Heart left ventricle (tissue), 16 donors: ENCODE results near the gene BIRC7. TPM values are rescaled to one million over a fixed set of nuclear protein-coding genes. Genes with fewer than 3 reads are reported as not detected.

ENCODE experiments used
- ATAC-seq, 4 donors: fragments of 200-7000 bp; cut with Tn5 transposase; one replicate each; pipeline ENCODE4 v1.9.1; 2020 to 2022; ENCODE audit warnings: moderate library complexity in 4 of 4, mild to moderate bottlenecking in 3 of 4, moderate number of reproducible peaks in 1 of 4
- DNase-seq, 5 donors: peaks; one replicate each; pipeline ENCODE4 v3.0.0-alpha.2; 2020
- H3K27ac ChIP-seq, 12 donors: fragments of 200-600 bp; sonication (generic) in 4 of 12; one replicate each; pipeline versions ENCODE4 v1.5.0 to v1.8.0; 2016 to 2022; ENCODE audit warnings: mild to moderate bottlenecking in 2 of 12
- H3K27me3 ChIP-seq, 9 donors: fragments of 200-600 bp; sonication (generic) in 2 of 9; one replicate each; pipeline versions ENCODE4 v1.5.1 to v1.8.0; 2016 to 2022; ENCODE audit warnings: mild to moderate bottlenecking in 3 of 9
- H3K36me3 ChIP-seq, 9 donors: fragments of 200-600 bp; sonication (generic) in 2 of 9; one replicate each; pipeline versions ENCODE4 v1.5.0 to v1.8.0; 2018 to 2022; ENCODE audit warnings: mild to moderate bottlenecking in 2 of 9
- H3K4me1 ChIP-seq, 12 donors: fragments of 200-600 bp; sonication (generic) in 4 of 12; one replicate each; pipeline versions ENCODE4 v1.5.0 to v1.8.0; 2016 to 2022; ENCODE audit warnings: mild to moderate bottlenecking in 3 of 12
- H3K4me3 ChIP-seq, 12 donors: fragments of 200-600 bp; sonication (generic) in 4 of 12; one replicate each; pipeline versions ENCODE4 v1.5.0 to v1.8.0; 2017 to 2022; ENCODE audit warnings: mild to moderate bottlenecking in 9 of 12, moderate library complexity in 4 of 12
- H3K9me3 ChIP-seq, 12 donors: fragments of 200-600 bp; sonication (generic) in 4 of 12; one replicate each; pipeline versions ENCODE4 v1.5.0 to v1.8.0; 2016 to 2022; ENCODE audit warnings: mild to moderate bottlenecking in 1 of 12
- POLR2A ChIP-seq, 2 donors: fragments of 450-650 bp; IDR thresholded peaks; one replicate each; pipeline ENCODE4 v1.6.1; 2017; ENCODE audit warnings: antibody characterized with exemption in 2 of 2, mild to moderate bottlenecking in 2 of 2, moderate library complexity in 2 of 2
- WGBS, 4 donors: extraction: QIAGEN DNeasy Blood & Tissue Kit in 2 of 4; methylation state at CpG; one replicate each; pipeline versions ENCODE4 v1.1.5 to v1.1.7; 2013 to 2018; 5-methylcytosine and 5-hydroxymethylcytosine counted together
- intact Hi-C, 10 donors: fragments of 100-400 bp; cut with DNase I; formaldehyde crosslinking; loops; one replicate each; pipeline versions ENCODE4 v1.11.1 to v1.14.2; 2022
- polyA plus RNA-seq, 2 donors: library from polyadenylated mRNA; stranded (reverse); fragments of 200-250 nt; gene quantifications; one replicate each; pipeline ENCODE4 v1.2.3, GENCODE V29; 2013
- total RNA-seq, 9 donors: library from RNA; depleted of rRNA in 2 of 9; stranded (reverse); fragments of >200 nt in 2 of 9; fragmentation: NEBNext Ultra II Directional in 3 of 9; extraction: Animal tissue kit (Norgen Biotek cat#: 25700) in 3 of 9; gene quantifications; one replicate each; pipeline versions ENCODE4 v1.1.0 to v1.2.4, GENCODE V29; 2016 to 2023
- TF ChIP-seq, protein P1 (sequence below), 12 donors: fragments of 200-600 bp; sonication (generic) in 4 of 12; IDR thresholded peaks; one replicate each; pipeline versions ENCODE4 v1.5.0 to v1.8.0; 2018 to 2022; ENCODE audit warnings: antibody characterized with exemption in 12 of 12, mild to moderate bottlenecking in 5 of 12
- donor health status: ischemic (EF 13 %, LVEDD 7.1; RV severe dilation, severe dysfunction).
- donor health status: healthy with polysubstance abuse.
- donor health status: DM: no; HTN: yes; CAD: no.
- donor health status: DM: no; HTN: no; CAD: no.
- donor health status: ischemic (EF 25% LVEDD 6.9; RV normal size, moderate dysfunction).
- donor health status: ischemic (EF 25% LVEDD 5.7; RV mildly dilated, moderate dysfunction).
- donor health status: healthy.
- donor health status: DM: yes; HTN: yes; CAD: no.
- donor health status: ischemic (EF 35%, LVEDD 5.7; RV mildly dilated, moderate dysfunction).
- donor health status: nonischemic (EF 11% LVEDD 7.7; RV severe dilation, severe dysfunction).
- donor health status: DM: yes; HTN: yes; CAD: no.
- donor health status: PGD.
- donor health status: ischemic (EF 29% LVEDD 5.4; RV normal size, mild dysfunction).
- donor health status: nonischemic (EF 23%, LVEDD 6.1; RV moderate dilation, normal function).

The BIRC7 gene
- total and polyA plus RNA-seq, 11 donors: 0.20 to 5.6 (median 0.50) TPM; not detected in 5

DNA sequence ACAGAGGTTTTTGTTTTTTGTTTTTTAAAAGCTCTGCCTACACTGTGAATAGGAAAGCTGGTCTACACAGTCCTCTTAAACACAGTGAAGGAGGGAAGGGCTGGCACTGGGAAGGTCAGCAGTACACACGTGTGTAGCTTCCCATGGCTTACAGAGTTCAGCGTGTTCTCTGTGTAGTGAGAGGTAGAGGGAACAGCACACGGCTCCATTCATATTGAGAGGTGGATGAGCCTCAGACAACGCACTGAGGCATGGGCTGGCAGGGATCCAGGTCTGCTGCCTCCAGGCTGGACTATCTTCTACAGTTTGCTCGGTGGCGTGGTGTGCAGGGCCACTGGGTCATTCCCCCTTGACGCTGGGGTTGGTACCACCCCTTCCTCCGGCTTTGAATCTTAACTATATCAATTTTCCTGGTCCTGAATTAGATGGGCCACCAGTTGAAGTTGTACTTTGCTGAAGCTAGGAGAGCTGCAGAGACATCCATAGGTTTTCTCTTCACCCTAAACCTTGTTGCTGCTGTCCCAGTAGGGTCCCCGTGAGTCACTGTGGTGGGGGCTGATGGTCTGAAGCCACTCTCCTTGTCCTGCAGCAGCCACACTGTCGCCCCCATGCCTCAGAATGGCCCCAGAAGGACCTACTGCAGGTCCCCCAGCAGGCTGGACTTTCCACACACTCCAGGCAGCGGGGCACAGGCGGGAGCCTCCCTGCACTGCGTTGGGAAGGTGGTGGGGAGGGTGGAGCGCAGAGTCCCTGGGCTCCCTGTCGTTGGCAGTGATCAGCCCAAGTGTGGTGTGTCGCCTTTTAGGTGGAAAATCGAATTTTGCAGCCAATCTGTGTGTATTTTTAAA is 38.9 kb downstream of the BIRC7 start:
- no peak overlapping the region for H3K27ac ChIP-seq
- peak overlapping the region in 2 of 12 donors; percentile 10 to 90 for H3K4me3 ChIP-seq
- TF ChIP-seq POLR2A (IDR thresholded peaks at IDR 0.05): no peak
- TF ChIP-seq, protein P1, sequence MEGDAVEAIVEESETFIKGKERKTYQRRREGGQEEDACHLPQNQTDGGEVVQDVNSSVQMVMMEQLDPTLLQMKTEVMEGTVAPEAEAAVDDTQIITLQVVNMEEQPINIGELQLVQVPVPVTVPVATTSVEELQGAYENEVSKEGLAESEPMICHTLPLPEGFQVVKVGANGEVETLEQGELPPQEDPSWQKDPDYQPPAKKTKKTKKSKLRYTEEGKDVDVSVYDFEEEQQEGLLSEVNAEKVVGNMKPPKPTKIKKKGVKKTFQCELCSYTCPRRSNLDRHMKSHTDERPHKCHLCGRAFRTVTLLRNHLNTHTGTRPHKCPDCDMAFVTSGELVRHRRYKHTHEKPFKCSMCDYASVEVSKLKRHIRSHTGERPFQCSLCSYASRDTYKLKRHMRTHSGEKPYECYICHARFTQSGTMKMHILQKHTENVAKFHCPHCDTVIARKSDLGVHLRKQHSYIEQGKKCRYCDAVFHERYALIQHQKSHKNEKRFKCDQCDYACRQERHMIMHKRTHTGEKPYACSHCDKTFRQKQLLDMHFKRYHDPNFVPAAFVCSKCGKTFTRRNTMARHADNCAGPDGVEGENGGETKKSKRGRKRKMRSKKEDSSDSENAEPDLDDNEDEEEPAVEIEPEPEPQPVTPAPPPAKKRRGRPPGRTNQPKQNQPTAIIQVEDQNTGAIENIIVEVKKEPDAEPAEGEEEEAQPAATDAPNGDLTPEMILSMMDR (IDR thresholded peaks at IDR 0.05): no peak
- H3K36me3 ChIP-seq: peaks cover 0 to 45% (median 35%) of the 10 kb centered on the region in 9 donors
- no peaks in the 10 kb centered on the region for H3K27me3 ChIP-seq
- DNase-seq (no peak), ATAC-seq (no peak)
- WGBS, 4 donors: 67 to 78% (median 78%) methylated on average over 15 to 17 of the region's 17 CpGs
- intact Hi-C loops: loop anchor here in 2 of 10 donors (5.0 kb wide), 1 partner anchor 57 kb away; the partner anchor contains the start of gene YTHDF1 (in 2 of the 2)
- H3K9me3 ChIP-seq: no peaks in the 10 kb centered on the region
- H3K4me1 ChIP-seq: peaks cover 2 to 34% (median 22%) of the 10 kb centered on the region in 12 donors

DNA sequence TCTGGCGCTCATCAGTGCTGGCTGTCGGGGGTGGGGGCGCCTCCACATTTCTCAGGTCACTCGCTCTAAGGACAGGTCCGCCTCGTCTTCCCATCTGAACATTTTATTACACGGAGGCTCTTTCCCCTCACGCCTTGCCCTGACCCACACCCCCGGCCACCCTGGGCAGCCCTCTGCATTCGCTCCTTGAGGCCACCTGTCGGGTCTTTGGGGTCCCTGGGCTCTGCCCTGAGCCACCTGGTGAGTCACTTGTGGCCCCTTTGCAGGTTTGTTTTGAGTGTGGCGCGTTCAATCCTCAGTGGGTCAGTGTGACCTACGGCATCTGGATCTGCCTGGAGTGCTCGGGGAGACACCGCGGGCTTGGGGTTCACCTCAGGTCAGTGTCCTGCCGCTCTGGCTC is 40.1 kb downstream of the BIRC7 start:
- no peak overlapping the region for H3K27ac ChIP-seq
- ATAC-seq (no peak), DNase-seq (no peak)
- no peak overlapping the region for H3K4me3 ChIP-seq
- TF ChIP-seq, protein P1 (IDR thresholded peaks at IDR 0.05): no peak
- no peak for TF ChIP-seq POLR2A (IDR thresholded peaks at IDR 0.05)
- peaks cover 0 to 57% (median 48%) of the 10 kb centered on the region in 9 donors for H3K36me3 ChIP-seq
- H3K27me3 ChIP-seq: no peaks in the 10 kb centered on the region
- no peaks in the 10 kb centered on the region for H3K9me3 ChIP-seq
- intact Hi-C loops: no loop called here
- peaks cover 2 to 34% (median 22%) of the 10 kb centered on the region in 12 donors for H3K4me1 ChIP-seq
- 89 to 95% (median 94%) methylated on average over 18 of the region's 18 CpGs for WGBS, 4 donors

DNA sequence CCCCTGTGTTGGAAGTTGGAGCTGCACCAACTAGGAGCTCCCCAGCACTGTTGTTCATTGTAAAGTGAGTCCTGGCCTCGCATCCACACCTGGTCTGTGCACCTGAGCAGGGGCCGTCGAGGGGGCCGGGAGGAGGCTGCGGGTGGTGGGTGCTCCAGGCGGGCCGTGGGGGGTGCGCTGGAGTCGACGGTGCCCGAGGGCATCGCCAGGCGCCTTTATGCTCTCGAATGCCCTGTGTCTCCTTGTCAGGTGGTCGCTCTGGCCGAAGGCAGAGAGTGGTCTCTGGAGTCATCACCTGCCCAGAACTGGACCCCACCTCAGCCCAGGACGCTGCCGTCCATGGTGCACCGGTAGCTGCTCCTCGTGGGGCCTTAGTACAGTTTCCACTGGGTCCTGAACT is 41.3 kb downstream of the BIRC7 start:
- ATAC-seq (no peak), DNase-seq (no peak)
- 90 to 94% (median 94%) methylated on average over 17 to 20 of the region's 20 CpGs for WGBS, 4 donors
- no peak overlapping the region for H3K27ac ChIP-seq
- H3K9me3 ChIP-seq: no peaks in the 10 kb centered on the region
- no peak overlapping the region for H3K4me3 ChIP-seq
- peaks cover 0 to 66% (median 56%) of the 10 kb centered on the region in 9 donors for H3K36me3 ChIP-seq
- peaks cover 1 to 30% (median 19%) of the 10 kb centered on the region in 12 donors for H3K4me1 ChIP-seq
- H3K27me3 ChIP-seq: no peaks in the 10 kb centered on the region
- no peak for TF ChIP-seq POLR2A (IDR thresholded peaks at IDR 0.05)
- TF ChIP-seq, protein P1 (IDR thresholded peaks at IDR 0.05): no peak
- intact Hi-C loops: no loop called here

DNA sequence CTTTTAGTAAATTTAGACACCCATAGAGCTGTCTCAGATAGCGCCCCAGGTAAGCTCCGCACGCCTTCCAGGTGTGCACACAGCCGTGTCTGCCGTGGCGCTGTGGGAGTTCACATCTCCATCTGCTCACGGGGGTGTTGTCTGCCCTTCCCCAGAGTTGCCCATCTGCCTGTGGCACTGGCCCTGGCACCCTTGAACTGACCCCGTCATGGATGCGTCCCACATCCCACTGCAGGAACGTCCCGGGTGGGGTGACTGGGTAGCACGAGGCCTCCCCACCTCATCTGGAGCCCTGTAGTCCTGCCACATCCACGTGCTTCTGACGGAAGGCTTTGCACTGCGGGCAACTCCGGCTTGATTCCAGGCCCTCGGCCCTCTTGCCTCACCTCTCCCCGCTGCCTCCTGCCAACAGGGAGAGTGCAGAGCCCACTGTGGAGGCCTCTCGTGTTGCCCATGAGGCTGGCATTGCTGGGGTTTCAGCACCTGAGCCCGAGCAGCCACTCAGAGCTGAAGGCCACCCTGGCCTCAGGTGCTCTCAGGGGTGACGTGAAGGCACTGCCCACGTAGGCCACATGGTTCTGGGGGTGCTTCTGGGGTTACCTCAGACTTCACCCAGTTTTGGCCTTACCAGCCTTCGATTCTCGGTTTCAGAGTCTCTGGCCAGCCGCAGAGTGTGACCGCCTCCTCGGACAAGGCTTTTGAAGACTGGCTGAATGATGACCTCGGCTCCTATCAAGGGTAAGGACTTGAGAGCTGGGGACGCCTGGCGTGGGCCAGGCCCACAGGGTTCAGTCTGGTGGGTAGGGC is 42.0 kb downstream of the BIRC7 start:
- H3K4me1 ChIP-seq: peaks cover 0 to 27% (median 18%) of the 10 kb centered on the region in 12 donors
- no peaks in the 10 kb centered on the region for H3K9me3 ChIP-seq
- peaks cover 3 to 74% (median 61%) of the 10 kb centered on the region in 9 donors for H3K36me3 ChIP-seq
- ATAC-seq: no peak
- no peak for DNase-seq
- no peak for TF ChIP-seq POLR2A (IDR thresholded peaks at IDR 0.05)
- TF ChIP-seq, protein P1 (IDR thresholded peaks at IDR 0.05): no peak
- H3K27ac ChIP-seq: no peak overlapping the region
- no peaks in the 10 kb centered on the region for H3K27me3 ChIP-seq
- WGBS, 4 donors: 92 to 94% (median 93%) methylated on average over 23 to 30 of the region's 30 CpGs
- H3K4me3 ChIP-seq: no peak overlapping the region
- intact Hi-C loops: no loop called here
